22Rv1 (cell line): ENCODE measurements around the gene ARHGEF10L.

Source experiments
- ZFX ChIP-seq: fragments of 450-650 bp; IDR thresholded peaks from 2 replicates; pipeline ENCODE4 v1.6.1; 2017; ENCODE audit warnings: antibody characterized with exemption, borderline replicate concordance
- TF ChIP-seq, protein P1 (sequence below): fragments of 450-650 bp; IDR thresholded peaks from 2 replicates; pipeline ENCODE4 v1.5.1; 2017; ENCODE audit warnings: mild to moderate bottlenecking

DNA sequence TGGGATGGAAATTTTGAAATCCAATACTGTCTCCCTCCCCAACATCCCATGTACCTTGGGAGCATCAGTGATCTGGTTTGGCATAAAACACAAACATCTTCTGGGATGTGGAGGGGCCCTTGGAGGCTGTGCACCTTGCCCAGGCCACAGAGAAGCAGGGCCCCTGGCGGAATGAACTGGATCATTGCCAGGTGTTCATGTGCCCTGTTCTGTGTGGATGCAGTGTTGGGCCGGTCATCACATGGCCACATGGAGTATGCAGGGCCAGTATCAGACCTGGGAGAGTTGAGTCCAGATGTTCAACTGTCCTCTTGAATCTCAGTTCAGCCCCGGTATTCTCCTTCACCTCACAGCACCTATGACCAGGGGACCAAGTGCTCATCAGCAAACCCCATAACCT, 26.9 kb downstream of the ARHGEF10L start:
- TF ChIP-seq, protein P1, sequence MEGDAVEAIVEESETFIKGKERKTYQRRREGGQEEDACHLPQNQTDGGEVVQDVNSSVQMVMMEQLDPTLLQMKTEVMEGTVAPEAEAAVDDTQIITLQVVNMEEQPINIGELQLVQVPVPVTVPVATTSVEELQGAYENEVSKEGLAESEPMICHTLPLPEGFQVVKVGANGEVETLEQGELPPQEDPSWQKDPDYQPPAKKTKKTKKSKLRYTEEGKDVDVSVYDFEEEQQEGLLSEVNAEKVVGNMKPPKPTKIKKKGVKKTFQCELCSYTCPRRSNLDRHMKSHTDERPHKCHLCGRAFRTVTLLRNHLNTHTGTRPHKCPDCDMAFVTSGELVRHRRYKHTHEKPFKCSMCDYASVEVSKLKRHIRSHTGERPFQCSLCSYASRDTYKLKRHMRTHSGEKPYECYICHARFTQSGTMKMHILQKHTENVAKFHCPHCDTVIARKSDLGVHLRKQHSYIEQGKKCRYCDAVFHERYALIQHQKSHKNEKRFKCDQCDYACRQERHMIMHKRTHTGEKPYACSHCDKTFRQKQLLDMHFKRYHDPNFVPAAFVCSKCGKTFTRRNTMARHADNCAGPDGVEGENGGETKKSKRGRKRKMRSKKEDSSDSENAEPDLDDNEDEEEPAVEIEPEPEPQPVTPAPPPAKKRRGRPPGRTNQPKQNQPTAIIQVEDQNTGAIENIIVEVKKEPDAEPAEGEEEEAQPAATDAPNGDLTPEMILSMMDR: no peak
- TF ChIP-seq ZFX: no peak
